HG03064 (cell line): Measurements from ENCODE around the gene CDH24.
A peak's percentile ranks its signal among the peaks of the same experiment; 100 is the strongest.

Experiments used
- ATAC-seq: cut with Tn5 transposase; IDR thresholded peaks from one replicate; pipeline ENCODE4 v1.9.1; 2021; ENCODE audit warnings: low read depth; ENCODE audit not compliant: unreplicated experiment

The CDH24 gene, protein sequence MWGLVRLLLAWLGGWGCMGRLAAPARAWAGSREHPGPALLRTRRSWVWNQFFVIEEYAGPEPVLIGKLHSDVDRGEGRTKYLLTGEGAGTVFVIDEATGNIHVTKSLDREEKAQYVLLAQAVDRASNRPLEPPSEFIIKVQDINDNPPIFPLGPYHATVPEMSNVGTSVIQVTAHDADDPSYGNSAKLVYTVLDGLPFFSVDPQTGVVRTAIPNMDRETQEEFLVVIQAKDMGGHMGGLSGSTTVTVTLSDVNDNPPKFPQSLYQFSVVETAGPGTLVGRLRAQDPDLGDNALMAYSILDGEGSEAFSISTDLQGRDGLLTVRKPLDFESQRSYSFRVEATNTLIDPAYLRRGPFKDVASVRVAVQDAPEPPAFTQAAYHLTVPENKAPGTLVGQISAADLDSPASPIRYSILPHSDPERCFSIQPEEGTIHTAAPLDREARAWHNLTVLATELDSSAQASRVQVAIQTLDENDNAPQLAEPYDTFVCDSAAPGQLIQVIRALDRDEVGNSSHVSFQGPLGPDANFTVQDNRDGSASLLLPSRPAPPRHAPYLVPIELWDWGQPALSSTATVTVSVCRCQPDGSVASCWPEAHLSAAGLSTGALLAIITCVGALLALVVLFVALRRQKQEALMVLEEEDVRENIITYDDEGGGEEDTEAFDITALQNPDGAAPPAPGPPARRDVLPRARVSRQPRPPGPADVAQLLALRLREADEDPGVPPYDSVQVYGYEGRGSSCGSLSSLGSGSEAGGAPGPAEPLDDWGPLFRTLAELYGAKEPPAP

DNA sequence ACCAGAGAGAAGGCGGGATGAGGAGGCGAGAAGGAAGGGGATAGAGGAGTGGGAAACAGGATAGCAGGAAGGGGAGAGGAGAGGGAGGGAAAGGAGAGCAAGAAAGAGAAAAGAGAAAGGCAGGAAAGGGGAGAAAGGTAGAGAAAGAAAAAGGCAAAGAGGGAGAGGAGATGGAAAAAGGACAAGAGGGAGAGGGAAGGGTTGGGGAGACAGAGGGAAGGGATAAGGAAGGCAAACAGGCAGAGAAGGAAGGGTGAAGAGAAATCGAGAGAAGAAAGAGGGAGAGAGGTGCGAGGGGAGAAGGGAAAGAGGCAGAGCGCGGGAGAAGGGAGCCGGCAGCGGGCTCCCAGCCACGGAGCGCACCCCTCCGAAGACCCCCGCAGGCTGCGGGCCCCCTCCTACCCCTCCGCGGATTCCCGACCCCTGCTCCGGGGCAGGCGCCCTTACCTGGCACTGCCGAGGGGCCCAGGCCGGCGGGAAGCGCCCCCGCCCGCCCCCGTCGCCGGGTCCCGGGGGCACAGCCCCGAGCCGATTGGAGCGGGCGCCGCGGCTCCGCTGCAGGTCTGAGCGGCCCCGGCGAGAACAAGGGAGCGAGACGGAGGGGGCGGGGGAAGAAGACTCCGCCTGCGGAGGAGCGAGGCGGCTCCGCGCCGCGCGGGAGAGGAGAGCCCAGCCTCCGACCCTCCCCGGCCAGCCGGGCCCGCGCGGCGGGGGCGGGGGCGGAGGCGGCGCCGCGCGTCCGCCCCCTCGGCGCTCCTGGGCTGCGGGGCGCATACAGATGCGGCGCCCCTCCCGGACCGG lies at the start of gene CDH24:
Gene CDH24, minus strand, starts transcription at position 565 of the 801 bp plus-strand sequence. CDS start 1,787 bp downstream, outside the sequence.
- no peak for ATAC-seq

DNA sequence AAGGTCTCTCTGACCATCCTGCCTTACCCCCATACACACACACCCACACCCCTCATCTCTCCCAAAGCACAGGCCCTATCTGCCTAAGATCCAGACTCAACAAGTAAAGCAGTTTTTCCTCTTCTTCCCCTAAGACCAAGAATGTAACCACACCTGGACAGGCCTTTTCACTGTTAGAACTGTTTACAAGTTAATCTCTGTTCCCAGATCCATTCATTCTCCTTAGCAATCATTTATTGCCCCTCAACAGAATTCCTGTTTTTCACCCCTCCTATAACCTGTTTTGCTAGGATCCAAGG lies 49.4 kb upstream of the CDH24 start:
- no peak for ATAC-seq

DNA sequence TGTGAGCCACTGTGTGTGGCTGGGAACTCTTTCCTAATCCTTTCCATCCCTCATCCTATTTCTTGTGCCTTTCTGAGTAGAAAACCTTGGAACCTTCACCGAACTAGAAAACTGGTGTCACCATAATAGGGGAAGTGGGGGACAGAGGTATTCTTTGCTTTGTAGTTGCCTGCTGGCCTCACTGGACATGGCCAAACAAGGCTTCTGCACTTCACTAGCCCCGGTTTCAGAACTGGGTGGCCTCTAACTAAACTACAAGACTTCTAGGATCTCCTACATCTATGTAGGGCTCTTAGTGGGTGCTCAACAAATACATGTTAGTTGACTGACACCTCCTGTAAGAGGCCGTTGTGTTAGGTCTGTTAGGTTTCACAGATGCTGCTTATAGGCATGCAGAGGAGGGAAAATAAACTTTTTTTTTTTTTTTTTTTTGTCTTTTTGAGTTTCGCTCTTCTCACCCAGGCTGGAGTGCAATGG lies 48.1 kb upstream of the CDH24 start:
- no peak for ATAC-seq

DNA sequence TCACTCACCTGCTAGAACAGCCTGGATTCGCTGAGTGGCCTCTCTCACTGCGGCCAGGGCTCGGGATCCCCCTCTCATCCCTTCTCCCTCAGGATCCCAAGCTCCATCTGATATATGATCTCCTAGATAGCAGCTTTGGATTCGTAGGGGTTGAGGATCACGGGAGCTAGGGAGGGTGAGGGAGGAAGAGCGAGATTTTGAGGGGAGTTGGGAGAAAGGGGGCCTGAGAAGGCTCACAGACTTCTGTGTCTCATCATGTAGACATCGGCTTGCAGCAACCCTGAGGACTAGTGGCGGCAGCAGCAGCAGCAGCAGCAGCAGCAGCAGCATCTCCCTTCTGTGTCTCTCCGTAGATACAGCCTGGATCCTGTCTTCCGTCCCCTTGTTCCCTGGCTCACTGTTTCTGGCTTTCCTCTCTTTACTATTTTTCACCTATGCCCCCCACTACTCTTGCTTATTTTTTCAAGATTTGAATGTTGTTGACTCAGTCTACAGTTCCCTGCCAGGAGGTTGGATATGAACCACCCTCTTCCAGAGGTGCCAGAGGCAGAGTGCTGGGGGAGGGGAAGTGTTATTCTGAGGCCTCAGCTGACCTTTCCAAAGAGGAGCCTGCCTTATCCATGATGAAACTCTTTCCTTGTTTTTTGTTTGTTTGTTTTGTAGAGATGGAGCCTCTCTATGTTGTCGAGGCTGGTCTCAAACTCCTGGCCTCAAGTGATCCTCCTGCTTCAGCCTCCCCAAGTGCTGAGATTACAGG lies 47.4 kb upstream of the CDH24 start, which contains the start of gene CIROP:
Gene CIROP, minus strand, starts transcription at position 399 of the 757 bp plus-strand sequence. Its CDS starts 69 bp downstream, at position 330.
- no peak for ATAC-seq

DNA sequence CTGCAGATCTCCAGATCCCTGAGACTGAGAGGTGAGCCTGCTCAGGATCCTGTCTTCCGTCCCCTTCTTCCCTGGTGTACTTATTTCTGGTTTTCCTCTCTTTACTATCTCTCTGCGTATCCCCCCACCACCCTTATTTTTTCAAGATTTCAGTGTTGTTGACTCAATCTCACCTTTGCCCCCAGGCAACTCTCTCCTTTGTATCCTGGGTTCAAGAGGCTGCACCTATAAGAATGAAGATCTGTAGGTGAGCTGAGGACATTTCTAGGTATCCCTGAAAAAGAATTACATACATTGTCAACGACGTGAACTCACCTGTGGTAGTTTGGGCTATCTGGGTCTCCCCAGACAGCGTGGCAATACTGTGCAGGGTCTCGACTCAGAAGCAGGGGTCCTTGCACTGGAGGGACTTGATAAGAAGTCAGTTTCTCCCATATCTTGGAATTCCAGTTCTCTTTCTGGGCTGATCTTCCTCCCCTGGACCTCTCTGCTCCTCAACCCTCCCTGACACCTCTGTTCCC lies 46.8 kb upstream of the CDH24 start:
- ATAC-seq: no peak

DNA sequence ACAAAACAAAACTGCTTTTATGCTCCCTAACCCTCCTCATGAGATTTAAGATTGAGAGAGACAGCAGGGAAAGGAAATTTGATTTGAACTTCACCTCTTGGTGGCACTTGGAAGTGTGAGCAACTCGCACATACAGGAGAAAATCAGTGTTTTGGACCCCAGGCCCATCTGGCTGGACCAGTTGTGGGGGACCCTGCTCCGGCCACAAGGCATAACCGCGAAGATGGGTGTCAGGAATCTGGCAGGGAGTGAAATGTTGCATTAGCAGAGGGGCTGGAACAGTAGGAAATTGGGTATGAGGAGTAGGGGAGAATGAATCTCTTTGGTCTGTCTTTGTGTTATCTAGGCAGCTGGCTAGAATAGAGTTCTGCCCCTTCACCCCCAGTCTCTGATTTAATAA lies 46.3 kb upstream of the CDH24 start:
- no peak for ATAC-seq

DNA sequence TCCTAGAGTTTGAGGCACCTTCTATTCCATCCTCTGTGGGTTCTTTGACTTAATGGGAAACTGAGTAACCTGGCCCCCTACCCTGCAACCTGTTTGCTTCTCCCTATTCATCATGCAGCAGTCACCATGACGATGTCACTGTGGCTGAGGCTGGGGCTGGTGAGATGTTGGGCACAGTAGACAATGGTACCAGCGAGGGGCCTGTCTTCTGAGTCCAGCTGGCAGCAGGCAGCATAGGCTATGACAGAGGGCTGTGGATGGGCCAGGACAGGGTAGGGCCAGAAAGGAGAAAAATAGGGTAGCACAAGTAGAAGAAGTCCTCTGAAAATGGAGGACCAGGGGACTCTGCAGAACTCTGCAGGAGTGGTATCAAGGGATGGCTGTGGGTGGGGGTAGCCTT lies 45.5 kb upstream of the CDH24 start:
- no peak for ATAC-seq

DNA sequence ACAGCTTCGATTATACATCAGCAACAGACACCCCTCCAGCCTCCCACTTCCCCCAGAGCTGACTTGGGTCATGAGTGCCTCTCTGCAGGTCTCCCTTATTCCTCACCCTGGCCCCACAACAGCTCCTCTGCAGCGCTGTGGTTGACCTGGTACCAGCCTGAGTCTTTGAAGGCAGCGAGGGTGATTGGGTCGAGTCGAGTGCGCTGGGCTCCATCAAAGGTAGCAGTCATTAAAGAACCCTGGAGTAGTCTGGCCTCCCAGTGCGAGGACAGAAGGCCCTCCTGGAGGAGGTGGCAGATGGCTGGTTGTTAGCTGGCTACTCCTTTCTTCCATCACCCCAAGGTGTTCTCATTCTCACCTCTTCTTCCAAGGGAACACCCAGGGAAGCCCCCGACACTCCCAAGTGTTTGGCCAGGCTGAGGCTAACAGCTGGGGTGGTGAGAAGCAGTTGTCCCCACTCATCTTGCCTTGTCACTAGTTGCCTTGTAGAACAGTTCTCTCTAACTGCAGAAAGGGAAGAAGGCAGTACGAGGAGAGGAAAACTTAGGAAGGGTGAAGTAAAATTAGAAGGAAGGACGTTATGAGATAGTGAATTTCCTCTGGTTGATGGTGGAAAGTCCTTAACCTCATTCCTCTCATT lies 44.8 kb upstream of the CDH24 start:
- no peak for ATAC-seq

DNA sequence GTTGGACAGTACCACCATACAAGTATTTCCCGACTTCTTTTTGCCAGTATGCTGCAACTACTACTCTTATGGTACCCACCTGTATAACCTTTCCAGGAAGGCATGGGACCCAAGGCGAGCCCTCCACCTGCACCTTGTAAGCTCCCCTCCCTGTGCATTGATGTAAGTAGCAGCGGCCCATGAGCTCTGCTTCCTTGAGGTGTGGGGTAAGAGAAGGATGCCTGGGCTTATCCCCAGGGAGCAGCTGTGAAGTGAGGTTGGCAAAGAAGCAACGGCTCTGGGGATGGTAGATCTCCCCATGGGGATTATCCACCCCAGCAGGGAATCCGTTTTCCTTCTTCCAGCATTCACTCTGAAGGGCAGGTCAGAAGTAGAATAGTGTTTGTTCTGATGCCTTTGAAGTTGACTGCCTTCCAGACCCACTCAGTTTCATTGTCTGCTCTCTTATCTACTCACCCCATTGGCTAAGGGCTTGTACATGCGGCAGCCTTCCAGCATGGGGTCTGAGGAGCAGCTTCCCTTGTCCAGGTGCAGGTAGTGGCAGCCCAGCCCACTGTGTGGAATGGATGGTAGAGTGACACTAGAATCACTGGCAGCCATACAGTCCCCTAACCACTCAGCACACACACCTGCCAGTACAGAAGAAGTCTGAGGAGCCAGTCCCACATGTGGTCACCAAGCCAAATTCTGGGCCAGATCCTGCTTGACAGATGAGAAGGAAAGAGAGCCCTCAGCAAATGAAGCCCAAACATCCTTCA lies 44.1 kb upstream of the CDH24 start:
- no peak for ATAC-seq

DNA sequence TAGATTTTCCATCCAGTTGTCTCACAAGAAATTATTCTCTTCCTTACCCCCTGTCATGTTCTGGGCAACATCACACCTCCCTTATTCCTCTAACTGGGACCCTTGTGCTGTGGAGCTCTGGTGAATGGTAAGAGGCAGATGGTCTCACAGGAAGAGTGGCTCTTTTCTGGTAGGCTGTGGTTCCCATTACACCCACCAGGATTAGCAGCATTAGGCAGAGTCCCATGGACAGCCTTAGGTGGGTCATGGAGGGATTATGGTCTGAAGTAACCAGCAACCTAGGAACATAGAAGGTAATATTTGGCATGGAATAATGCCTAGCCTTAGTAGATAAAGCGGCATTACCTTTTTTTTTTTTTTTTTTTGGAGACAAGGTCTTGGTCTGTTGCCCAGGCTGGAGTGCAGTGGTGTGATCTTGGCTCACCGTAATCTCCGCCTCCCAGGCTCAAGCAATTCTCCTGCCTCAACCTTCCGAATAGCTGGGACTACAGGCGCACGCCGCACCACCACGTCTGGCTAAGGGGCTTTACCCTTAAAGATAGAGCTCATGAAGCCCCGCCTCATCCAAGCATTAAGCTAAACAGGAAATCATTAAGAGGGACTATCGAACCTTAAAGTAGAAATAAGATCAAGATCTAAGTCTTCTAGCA lies 42.0 kb upstream of the CDH24 start:
- no peak for ATAC-seq

DNA sequence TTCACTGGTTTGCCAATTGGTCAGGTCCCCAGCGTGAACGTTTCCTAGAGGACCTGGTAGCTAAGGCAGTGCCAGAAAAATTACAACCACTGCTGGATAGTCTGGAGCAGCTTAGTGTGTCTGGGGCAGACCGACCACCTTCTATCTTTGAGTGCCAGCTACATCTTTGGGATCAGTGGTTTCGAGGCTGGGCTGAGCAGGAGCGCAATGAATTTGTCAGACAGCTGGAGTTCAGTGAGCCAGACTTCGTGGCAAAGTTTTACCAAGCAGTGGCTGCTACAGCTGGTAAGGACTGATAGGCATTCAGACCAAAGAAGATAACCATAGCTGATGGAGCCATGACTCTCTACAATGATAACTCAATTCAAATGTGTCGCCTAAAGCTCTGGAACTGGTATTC lies 40.5 kb upstream of the CDH24 start:
- ATAC-seq: no peak

DNA sequence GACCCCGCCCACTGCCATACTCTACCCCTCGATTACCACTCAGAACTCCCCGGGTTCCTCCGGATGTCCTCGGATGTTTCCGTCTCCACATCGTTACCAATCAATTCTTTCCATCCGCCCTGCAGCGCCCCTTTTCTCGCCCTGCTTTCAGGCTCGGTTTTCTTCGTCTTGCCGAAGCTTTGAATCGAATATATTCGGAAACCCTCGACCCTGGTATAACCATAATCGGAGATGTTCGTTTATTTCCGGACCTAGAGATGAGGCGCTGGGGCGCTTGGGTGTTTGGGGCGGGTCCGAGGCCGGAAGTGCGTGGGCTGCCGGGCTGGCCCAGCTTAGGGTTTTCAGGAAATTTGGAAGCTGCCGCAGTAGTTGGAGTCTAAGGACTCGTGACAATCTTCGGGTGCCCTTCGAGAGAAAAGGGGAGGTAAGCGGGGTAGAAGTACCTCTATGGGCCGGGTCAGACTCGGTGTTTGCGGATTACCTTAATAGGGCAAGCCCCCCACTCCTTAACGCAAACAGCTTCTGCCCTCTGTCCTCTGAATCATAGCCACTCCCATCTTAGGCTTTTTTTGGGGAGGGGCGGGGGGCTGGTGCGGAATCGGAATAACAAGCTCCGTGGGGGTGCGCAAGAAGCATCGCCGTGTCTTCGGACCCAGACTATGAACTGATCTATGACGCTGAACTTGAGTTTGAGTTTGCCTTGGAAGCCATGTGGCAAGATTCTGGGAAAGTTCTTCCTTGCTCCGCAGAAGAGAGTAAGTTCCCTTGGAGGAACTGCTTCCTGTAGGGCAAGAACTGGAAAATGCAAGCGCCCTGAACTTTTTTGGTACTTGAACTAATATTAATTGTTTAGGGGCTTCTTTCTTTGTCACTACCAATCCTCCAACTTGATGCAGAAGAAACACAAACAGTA lies 38.1 kb upstream of the CDH24 start, which contains the start of gene C14orf119:
Gene C14orf119, plus strand, starts transcription at position 310 of the 913 bp plus-strand sequence. CDS start 2,154 bp downstream, outside the sequence.
- ATAC-seq: peak; percentile 93

DNA sequence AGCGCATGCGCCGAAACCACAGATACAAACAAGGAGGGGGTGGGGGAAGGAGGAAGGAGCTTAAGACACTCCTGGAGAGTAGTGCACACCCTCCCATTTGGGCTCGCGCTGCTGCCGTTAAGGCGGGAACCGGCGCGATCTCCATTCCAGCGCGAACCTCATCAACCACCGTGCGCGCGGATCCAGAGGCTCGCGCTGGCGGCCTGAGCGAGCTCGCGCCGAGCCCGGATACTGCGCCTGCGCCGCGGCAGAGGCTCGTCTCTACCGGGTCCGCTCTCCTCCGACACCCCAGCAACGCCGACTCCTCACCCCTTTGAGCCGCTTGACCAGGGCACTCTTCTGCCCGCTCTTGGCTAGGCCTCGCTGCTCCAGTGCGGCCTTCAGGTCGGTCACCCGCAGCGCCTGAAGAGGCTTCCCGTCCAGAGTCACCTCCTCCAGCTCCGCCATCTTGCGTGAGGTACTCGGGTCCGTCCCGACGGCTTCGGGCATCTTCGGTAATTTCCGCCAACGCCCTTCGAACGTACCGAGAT lies 37.4 kb upstream of the CDH24 start, which contains the start of gene ACIN1:
Gene ACIN1, minus strand, starts transcription at position 471 of the 530 bp plus-strand sequence. Its CDS starts 24 bp downstream, at position 447.
- ATAC-seq: peak; percentile 33

DNA sequence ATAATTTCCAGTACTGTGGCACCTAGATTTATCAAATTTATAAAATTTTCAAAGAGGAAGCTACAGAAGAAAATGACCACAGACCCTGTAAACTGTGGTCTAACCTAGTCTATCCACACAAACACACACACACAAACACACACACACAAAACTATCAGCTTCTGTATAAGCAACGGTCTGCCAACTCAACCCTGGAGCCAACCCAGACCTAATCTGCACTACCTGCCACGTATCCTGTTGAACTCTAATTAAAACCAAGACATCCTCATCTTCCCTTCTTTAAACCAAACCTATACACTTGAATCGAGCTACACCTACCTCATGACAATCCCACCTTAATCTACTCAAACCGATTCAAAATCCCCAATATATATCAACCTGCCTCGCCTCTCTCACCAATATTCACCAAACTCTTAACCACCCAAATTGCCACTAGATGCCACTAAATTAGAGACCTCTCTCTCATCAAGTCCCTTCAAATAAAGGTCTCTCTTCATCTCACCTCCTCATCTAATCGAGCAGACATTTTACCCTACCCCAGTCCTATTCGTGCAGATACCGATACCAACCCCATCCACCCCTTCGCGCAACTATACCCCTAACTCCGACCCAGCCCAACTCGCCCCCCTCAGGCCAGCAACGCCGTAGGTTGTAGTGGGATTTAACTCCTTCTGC lies 36.8 kb upstream of the CDH24 start:
- ATAC-seq: no peak

DNA sequence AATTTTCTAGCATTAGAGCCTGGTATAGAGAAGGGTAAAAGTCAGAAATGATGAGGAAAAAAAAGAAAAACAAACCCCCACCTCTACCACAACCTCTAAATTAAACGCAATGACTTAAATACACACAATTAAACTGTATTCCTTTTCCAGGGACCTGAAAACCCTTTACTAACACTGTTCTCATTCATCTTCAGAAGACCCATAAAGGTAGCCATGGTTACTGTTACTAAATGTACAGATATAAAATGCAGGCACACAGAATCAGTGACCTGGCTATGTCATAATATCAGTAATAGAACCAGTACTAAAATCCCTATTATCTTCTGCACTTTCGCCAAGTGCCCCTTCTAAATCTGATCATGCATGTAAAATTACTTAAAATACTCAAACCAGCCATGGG lies 36.2 kb upstream of the CDH24 start:
- no peak for ATAC-seq

DNA sequence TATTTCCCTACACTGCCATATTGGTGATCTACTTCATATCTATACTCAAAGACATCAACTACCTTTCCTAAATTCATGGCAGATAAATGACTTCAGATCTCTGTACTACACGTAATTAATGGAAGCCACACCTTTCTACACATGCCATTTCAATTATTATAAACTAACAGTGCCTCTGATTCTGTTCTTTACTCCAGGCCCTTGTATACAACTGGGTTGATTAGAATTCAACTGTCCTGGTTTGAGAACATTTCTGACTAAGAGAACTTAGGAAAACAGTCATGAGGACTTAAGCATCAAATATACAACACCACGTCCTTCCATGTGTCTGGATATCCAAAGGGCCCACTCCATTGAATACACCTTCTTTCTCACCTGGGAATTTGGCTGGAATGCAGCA lies 35.8 kb upstream of the CDH24 start:
- ATAC-seq: no peak
